Airway epithelial cell (primary cell): ENCODE measurements around the gene GREB1. TPM values are rescaled to one million over a fixed set of nuclear protein-coding genes. Genes with fewer than 3 reads are reported as not detected.

Experiments used
- total RNA-seq: library from RNA; depleted of rRNA; stranded (reverse); fragments of >200 nt; gene quantifications from 2 replicates; pipeline ENCODE4 v1.2.3, GENCODE V29; 2015

The GREB1 gene, protein sequence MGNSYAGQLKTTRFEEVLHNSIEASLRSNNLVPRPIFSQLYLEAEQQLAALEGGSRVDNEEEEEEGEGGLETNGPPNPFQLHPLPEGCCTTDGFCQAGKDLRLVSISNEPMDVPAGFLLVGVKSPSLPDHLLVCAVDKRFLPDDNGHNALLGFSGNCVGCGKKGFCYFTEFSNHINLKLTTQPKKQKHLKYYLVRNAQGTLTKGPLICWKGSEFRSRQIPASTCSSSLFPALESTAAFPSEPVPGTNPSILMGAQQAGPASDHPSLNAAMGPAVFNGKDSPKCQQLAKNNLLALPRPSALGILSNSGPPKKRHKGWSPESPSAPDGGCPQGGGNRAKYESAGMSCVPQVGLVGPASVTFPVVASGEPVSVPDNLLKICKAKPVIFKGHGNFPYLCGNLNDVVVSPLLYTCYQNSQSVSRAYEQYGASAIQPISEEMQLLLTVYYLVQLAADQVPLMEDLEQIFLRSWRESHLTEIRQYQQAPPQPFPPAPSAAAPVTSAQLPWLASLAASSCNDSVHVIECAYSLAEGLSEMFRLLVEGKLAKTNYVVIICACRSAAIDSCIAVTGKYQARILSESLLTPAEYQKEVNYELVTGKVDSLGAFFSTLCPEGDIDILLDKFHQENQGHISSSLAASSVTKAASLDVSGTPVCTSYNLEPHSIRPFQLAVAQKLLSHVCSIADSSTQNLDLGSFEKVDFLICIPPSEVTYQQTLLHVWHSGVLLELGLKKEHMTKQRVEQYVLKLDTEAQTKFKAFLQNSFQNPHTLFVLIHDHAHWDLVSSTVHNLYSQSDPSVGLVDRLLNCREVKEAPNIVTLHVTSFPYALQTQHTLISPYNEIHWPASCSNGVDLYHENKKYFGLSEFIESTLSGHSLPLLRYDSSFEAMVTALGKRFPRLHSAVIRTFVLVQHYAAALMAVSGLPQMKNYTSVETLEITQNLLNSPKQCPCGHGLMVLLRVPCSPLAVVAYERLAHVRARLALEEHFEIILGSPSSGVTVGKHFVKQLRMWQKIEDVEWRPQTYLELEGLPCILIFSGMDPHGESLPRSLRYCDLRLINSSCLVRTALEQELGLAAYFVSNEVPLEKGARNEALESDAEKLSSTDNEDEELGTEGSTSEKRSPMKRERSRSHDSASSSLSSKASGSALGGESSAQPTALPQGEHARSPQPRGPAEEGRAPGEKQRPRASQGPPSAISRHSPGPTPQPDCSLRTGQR (N-terminal part only)
- total RNA-seq = 0.07 TPM in 1 of 2 replicates, not detected in the other

DNA sequence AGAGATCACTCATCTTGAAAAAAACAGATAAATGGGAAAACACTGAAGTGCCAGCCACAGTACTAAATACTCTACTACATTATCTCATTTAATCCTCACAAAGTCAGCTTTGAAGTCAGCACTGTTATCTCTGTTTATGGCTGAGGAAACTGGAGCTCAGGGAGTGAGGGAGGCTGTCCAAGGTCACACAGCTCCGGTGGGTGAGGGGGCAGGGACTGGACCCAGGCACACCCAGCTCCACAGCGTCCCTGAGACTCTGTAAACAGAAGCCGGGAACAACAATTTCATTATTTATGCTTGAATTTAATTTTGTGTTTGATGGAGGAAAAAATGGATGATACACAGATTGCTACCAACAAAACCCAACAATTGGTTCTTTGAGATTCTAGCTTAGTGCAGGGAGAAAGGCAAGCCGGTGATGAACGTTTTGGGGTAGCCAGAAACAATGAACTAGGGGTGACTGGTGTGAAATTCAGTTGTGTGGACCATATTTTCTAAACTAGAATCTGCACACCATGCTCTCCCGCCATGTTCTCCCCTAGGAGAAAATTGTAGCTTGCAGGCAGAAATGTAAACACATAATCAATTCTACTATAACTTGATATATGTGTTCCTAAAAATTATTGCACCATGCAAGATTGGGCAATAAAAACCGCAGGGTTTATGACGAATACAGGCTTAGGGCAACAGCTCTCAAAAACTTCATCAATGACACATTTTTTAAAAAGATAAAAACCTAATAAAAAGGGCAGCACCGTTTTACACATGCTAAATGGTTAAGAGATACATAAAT is at the start of gene GREB1:
TSS of gene GREB1 (plus strand) at position 768 of the 793 bp plus-strand sequence. CDS start 22,570 bp downstream, outside the sequence.

DNA sequence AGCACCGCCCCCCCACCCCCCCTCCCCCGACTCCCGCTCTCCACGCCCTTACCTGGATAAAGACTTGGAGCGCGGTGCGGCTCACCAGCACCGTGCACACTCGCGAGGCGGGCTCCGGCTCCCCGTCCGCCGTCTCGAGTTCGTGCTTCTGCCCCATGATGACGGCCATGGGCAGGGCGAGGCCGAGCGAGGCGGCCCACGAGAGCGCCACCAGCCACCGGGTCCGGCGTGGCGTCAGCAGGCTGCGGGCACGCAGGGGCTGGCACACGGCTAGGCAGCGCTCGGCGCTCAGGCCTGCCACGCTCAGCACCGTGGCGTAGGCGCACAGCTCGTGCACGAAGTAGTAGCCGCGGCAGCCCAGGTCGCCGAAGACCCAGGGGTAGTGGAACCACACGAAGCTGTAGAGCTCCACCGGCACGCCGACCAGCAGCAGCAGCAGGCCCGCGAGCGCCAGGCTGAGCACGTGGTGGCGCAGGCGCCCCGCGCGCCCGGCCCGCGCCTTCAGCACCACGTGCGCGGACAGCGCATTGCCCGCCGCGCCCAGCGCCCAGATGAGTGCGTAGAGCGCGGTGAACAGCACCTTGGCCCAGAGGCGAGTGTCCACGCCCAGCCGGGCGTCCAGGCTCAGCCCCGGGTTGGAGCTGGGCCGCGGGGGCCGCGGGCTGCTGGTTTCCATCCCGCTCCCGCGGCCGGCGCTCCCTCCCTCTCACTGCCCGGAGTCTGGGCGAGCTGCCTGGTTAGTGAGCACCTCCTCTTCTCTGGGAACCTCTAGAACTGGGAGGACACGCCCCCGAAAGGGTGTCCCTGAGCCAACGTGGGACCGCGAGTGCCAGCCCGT is 135.8 kb downstream of the GREB1 start, which contains the start of gene NTSR2:
TSS of gene NTSR2 (minus strand) at position 742 of the 838 bp plus-strand sequence. CDS start at position 676, 66 bp downstream.

Other genes starting within 250 kb of the GREB1 start
- gene ROCK2, start 189.4 kb upstream of the GREB1 start, total RNA-seq = 16.4 and 20.1 TPM in 2 replicates
- gene E2F6, start 67.9 kb upstream of the GREB1 start, total RNA-seq = 9.0 and 9.8 TPM in 2 replicates
- not detected in 2 replicates for gene NTSR2, start 136.2 kb downstream of the GREB1 start, total RNA-seq
- gene LPIN1, start 212.6 kb downstream of the GREB1 start, total RNA-seq = 23.1 and 28.6 TPM in 2 replicates